Measurements from ENCODE around the gene RBM28.
"Not testable (repeated sequence)": the region's sequence is repeated elsewhere in the genome, so short reads cannot be mapped to it uniquely, and the experiment has no call there.

RBM28 gene

GRCh38 chr7:128281605-128282380, 61.9 kb downstream of the RBM28 start:
- no peak for DNase-seq (ENCODE audit: low read depth)

DNA sequence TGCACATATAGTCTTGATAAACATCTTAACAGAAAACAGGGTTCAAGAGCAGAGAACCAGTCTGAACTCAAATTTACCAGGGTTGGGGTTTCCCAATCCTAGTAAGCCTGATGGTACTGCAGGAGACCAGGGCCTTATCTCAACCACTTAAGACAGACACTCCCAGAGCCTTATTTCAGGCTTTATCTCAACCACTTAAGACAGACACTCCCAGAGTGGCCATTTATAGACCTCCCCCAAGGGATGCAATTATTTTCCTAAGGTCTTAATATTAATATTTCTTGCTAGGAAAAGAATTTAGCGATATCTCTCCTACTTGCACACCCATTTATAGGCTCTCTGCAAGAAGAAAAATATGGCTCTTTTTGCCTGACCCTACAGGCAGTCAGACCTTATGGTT, 63.3 kb downstream of the RBM28 start:
- not testable (repeated sequence) for DNase-seq (ENCODE audit: low read depth)

GRCh38 chr7:128279124-128279713, 64.5 kb downstream of the RBM28 start:
- no peak for DNase-seq (ENCODE audit: low read depth)

GRCh38 chr7:128278366-128278765, 65.3 kb downstream of the RBM28 start:
- no peak for DNase-seq (ENCODE audit: low read depth)

- DNase-seq (ENCODE audit: low read depth), result no peak
Measured at GRCh38 chr7:128275681-128276080, 68.0 kb downstream of the RBM28 start.

DNA sequence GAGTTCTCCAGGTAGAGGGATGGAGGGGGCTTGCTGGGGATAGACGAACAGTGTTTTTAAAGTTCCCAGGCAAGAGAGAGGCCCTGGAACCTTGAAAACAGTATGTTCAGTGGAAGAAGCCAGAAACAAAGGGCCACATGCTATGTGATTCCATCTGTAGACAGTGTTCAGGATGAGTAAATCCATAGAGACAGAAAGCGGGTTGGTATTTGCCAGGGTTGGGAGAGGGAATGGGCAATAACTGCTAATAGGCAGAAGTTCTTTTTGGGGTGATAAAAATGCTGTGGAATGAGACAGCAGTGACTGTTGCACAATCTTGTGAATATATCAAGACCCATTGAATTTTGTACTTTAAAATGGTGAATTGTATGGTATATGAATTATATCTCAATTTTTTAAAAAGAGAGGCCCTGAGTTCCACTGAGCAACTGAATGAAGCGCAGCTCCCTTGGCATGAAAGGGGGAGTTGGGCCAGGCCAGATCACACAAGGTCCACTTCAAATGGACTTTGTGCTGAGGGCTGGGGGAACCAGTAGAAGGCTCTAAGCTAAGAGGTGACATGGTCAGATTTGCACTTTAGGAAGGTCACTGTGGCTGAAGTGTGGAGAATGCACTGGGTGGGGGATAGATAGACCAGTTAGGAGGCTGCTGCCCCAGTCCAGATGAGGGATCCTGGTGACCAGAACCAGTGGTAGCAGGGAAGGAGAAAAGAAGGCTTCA, 68.7 kb downstream of the RBM28 start:
- DNase-seq (ENCODE audit: low read depth), result no peak

DNA sequence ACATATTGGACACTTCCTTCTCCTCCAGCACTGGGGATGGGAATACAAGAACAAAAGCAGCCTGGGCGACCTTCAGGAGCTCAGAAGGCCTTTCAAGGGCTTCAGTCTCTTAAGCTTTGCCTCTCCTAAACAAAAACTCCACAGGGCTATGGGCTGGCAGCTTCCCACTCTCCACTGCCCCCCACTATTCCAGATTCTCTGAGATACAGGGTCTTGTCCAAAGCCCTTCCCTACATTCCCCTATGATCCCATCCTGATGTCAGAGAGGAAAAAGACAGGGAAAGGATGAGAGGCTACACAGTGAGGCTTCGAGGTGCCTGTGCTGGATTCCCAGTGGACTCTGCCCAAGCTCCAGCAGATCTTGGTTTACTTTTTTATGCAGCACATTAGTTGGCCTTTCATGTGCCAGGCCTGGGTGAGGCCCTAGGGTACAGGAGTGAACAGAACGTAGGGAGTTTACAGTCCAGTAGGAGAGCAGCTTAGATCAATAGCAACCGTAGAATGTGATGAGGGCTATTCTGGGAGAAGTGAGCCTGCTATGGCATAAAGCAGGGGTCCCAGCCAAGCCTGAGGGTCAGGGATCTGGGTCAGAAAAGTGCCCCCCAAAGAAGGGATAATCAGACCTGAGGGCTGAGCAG, 69.3 kb downstream of the RBM28 start:
- no peak for DNase-seq (ENCODE audit: low read depth)

DNA sequence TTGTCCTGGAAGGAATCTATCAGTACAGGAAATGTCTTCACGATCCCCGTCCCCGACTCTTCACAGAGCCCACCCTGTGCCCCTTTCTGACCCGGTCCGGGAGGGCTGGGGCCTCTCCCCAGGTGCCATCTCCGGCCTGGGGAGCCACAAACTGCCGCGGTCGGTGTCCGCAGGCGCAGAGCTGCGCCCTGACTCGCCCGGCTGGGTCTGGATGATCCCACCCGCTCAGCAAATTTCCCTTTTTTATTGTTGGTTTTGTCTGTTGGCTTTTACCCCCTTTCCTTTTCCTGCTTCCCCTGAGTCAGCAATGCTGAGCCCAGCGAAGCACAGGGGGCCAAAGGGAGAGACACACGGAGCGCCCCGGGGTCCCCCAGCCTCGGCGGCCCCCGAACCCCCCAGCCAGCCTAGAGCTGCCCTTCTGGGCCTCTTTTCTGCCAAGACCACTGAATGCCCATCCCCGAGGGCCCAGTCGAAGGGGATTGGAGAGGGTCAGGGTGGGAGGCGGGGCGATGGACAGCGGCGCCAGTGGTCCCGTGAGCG, 71.7 kb downstream of the RBM28 start:
- no peak for DNase-seq (ENCODE audit: low read depth)

- no peak for DNase-seq (ENCODE audit: low read depth)
Measured at GRCh38 chr7:128271471-128271941, 72.2 kb downstream of the RBM28 start.

DNA sequence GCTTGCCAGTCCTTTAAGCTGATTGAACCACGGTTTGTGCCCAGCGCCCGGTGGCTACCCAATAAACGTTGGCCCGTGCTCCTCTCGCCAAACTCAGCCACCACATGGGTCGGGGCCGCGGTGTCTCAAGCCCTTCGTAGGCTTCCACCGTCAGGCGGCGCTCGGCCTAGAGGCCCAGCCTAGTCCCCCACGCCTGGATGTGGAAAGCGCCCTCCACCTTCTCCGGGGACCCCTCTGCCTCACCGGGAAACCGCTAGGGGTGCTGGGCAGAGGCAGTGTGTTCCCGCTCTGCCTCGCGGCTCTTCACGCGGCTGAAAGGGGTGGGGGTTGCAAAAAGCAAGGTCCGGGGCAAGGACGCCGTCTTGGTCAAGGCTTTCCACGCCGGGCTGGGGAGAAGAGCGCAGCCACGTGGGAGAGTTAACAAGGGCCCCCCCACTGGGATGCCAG, 72.9 kb downstream of the RBM28 start:
- no peak for DNase-seq (ENCODE audit: low read depth)

DNA sequence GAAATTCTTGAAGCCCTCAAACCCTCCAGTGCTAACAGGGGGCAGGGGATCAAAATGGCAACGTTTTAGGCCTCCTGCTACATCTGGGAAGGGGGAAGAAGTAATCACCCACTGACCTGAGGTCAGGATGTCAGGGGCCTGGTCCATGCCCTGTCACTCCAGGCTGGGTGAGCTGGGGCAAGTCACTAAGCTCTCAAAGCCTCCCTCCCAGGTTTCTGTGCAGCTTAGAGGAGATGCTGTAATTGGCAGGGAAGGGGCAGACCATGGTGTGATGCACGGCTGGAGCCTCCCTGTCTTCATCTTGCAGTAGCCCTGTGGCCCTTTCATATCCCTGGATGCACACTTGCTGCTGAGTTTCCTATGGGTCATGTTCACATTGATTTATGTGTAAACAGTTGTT, 75.5 kb downstream of the RBM28 start:
- DNase-seq (ENCODE audit: low read depth), result no peak

DNA sequence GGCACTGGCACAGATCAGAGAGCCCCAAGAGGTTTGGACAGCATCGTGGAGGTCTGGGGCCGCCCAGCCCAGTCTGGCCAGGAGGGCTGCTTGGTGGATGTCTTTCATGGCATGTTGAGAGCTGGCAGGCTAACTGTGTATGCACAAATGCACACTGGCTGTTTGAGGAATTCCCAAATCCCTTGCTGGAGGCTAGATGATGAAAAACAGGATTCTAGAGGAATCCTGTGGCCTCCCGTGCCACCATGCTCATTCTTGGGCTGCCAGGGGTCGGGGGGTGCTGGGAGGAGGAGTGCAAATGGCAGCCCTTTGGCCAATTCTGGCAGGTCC, 76.1 kb downstream of the RBM28 start:
- DNase-seq (ENCODE audit: low read depth), result peak; percentile 6

GRCh38 chr7:128266883-128267594, 76.7 kb downstream of the RBM28 start:
- DNase-seq (ENCODE audit: low read depth), result peak; percentile 35

- no peak for DNase-seq (ENCODE audit: low read depth)
Measured at GRCh38 chr7:128266529-128266882, 77.2 kb downstream of the RBM28 start.

DNA sequence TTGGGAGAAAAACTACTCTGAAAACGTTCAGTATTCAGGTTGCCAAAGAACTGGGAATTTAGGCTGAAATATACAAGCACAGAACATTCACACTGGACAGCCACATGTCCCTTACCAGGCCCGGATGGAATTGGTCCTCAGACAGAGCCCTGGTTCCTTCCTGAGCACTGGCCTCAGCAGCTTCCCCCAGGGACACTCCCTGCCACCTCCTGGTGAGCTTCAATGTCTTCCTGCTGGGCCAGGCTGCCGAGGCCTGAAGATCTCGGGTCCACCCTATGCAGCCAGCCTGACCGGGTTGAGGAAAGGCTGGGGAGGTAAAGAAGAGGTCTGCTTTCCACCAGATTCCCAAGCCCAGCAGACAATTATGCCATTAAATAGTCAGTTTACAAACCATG, 77.8 kb downstream of the RBM28 start:
- no peak for DNase-seq (ENCODE audit: low read depth)

DNA sequence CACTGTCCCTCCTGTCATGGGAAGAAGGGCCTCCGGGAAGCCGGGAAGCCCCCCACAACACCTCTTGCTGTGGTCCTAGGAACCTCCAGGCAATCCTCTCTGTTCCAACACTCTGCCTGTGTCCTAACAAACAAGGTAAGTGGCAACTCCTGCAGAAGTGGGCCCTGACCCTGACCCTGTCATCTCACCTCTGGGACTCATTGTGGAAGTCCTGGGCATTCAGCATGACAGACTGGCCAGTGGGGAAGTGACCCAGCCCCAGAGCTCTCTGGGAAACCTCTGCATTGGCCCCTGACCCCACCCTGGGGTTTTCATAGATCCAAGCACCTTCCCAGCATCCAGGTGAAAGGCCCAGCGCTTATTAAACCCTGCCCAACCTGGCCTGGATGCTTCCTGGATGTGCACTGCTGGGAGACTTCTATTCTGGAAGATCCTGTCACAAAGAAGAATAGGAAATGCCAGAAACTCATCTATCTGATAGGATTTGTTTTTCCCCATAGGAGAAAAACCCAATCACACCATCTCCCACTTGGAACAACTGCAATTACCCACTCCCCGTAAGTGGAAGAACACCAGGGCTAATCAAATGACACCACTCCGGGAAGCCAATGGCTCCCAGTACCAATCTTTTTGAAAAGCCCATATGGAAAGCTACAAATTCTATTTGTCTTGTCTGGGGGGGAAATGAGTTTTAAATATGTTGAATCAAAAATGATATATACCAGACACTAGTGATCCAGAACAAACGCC, 78.4 kb downstream of the RBM28 start:
- DNase-seq (ENCODE audit: low read depth), result no peak

GRCh38 chr7:128264477-128264876, 79.2 kb downstream of the RBM28 start:
- no peak for DNase-seq (ENCODE audit: low read depth)

- DNase-seq (ENCODE audit: low read depth), result no peak
Measured at GRCh38 chr7:128263420-128263819, 80.3 kb downstream of the RBM28 start.

DNA sequence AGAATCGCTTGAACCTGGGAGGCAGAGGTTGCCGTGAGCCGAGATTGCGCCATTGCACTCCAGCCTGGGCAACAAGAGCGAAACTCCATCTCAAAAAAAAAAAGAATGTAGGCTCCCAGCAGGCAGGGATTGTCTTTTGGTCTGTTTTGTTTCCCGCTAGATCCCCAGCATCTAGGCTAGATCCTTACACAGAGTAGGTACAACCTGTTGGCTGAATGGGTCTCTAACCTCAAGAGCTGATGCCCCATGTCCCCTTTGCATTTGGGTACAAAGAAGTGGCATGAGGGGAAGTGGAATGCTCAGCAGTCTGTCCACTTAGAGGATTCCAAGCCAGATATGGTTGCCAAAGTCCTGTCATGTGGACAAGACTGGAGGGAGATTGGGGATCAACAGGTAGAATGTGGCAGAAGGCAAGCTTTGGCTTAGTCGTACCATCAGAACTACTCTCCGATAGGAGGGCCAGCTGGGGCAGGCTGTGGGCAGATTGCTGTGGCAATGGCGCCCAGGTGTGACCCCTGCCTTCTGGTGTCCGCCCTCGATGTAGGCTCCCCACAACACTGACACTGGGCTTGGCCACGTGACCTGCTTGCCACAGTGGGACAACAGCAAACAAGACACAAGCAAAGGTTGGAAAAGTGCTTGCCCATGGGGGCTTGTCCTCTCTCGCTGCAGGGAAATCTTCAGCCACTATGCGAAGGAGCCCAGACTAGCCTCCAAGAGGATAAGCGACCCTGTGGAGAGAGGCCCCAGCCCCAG, 81.3 kb downstream of the RBM28 start:
- DNase-seq (ENCODE audit: low read depth), result no peak

DNA sequence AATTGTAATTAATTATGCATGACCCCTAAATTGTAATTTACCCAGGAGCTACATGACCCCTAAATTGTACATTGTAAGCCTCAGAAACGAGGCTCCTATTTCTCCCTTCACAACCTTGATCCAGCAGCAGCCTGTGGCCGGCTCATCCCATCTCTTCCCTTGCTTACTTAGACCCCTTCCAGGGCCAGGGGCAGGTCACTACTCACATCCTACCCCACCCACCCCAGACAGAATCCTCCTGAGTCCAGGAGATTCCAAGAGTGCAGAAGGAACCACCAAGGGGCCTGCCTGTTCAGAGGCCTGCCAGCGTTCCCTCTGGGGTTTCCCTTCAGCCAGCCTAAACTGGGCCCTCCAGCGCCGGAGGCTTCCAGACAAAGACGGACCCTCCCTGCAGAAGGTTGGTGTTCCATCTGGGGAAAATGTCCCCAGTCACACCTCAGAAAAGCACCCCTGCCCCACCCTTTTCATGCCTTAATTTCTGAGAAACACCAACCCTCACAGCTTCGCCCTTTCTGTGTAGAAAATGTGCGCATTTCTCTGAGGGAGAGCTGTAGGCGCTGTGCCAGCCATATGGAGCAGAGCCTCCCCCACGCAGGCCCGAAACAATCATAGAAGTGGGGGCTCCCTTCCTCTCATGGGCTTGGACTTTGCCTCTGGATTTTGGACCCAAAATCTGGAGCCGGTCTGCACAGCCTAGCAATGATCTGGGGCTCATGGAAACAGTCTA, 83.5 kb downstream of the RBM28 start:
- no peak for DNase-seq (ENCODE audit: low read depth)

Data from GM04503 (cell line).